ENCODE data around the gene CTXN2.
A peak's percentile ranks its signal among the peaks of the same experiment; 100 is the strongest.

CTXN2 gene

DNA sequence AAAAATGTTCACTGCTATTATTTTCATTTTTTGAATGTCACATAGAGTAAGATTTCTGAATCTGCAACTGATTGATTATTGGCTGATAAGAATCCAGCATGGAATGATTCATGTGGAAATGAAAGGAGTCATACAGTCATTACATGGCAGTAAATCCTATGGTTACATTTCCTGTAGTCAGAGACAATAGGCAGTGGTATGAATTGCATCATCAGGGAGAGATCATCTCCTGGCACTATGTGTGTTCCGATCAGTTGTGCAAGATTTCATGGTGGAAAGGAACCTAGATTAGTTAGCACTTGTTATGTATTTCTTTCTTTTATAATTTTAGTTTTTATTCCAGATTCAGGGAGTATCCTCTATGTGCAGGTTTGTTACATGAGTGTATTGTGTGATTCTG is 53.5 kb downstream of the CTXN2 start:
- Histone ChIP-seq H3K27me3 (ENCODE audit: insufficient read depth, insufficient read length) (no peaks in the 10 kb centered on the region), H3K9me3 (ENCODE audit: insufficient read depth, low read length) (no peaks in the 10 kb centered on the region), H3K4me3 (ENCODE audit: insufficient read length, low read depth) (no peak overlapping the region), H3K36me3 (ENCODE audit: insufficient read depth, insufficient read length, low read length) (no peaks in the 10 kb centered on the region), H3K9ac (ENCODE audit: insufficient read length, low read depth) (no peak overlapping the region), H3K4me1 (ENCODE audit: insufficient read depth, insufficient read length) (no peaks in the 10 kb centered on the region)
- no peak for DNase-seq (ENCODE audit: low read depth, low spot score)
- no peak for TF ChIP-seq SUZ12 (IDR thresholded peaks at IDR 0.05; ENCODE audit: extremely low read depth, insufficient read depth, insufficient read length)
- TF ChIP-seq YY1 (IDR thresholded peaks at IDR 0.05; ENCODE audit: insufficient read depth, insufficient read length): no peak
- no peak for TF ChIP-seq ZNF274 (IDR thresholded peaks at IDR 0.05; ENCODE audit: low read depth, low read length)

DNA sequence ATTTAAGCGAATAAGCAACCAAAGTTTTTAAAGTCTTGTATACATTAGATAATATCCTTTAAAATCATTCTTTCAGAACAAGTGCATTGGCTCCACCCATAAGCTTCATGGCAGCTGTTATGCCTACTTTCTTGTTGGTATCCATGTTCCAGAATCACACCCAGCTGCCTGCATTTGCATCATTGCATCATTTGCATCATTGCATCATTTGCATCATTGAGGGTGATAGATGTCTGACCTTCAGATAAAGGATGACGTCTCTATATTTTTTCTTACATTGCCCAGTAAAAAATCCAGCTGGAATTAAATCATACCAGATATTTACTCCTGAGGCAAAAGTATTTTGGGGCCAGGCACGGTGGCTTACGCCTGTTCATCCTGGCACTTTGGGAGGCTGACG is 56.9 kb downstream of the CTXN2 start:
- Histone ChIP-seq H3K9me3 (ENCODE audit: insufficient read depth, low read length) (no peaks in the 10 kb centered on the region), H3K27me3 (ENCODE audit: insufficient read depth, insufficient read length) (no peaks in the 10 kb centered on the region), H3K9ac (ENCODE audit: insufficient read length, low read depth) (no peak overlapping the region), H3K4me3 (ENCODE audit: insufficient read length, low read depth) (no peak overlapping the region), H3K36me3 (ENCODE audit: insufficient read depth, insufficient read length, low read length) (no peaks in the 10 kb centered on the region), H3K4me1 (ENCODE audit: insufficient read depth, insufficient read length) (no peaks in the 10 kb centered on the region)
- no peak for TF ChIP-seq ZNF274 (IDR thresholded peaks at IDR 0.05; ENCODE audit: low read depth, low read length)
- TF ChIP-seq SUZ12 (IDR thresholded peaks at IDR 0.05; ENCODE audit: extremely low read depth, insufficient read depth, insufficient read length): no peak
- no peak for TF ChIP-seq YY1 (IDR thresholded peaks at IDR 0.05; ENCODE audit: insufficient read depth, insufficient read length)
- no peak for DNase-seq (ENCODE audit: low read depth, low spot score)

DNA sequence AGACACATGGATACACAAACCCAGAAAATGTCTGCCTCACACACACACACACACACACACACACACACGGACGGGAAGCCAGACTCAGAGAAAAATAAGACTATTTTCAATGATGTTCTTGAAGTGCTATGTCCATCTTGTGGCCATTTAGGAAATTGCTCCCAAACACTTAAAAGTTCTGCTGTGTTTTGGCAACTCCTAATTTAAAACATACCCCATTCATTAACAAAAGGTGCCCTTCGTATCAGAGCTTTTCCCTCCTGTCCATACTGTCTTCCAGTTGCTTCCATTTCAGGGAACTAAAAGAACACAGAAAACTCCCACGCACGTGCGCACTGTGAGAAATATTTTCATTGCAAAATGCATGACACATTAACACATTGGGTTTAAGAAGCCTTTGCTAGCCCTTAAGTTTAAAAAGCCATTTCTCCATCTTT is 59.2 kb downstream of the CTXN2 start:
- no peak for TF ChIP-seq YY1 (IDR thresholded peaks at IDR 0.05; ENCODE audit: insufficient read depth, insufficient read length)
- TF ChIP-seq SUZ12 (IDR thresholded peaks at IDR 0.05; ENCODE audit: extremely low read depth, insufficient read depth, insufficient read length): no peak
- TF ChIP-seq ZNF274 (IDR thresholded peaks at IDR 0.05; ENCODE audit: low read depth, low read length): no peak
- Histone ChIP-seq H3K9me3 (ENCODE audit: insufficient read depth, low read length) (no peaks in the 10 kb centered on the region), H3K9ac (ENCODE audit: insufficient read length, low read depth) (no peak overlapping the region), H3K36me3 (ENCODE audit: insufficient read depth, insufficient read length, low read length) (no peaks in the 10 kb centered on the region), H3K4me1 (ENCODE audit: insufficient read depth, insufficient read length) (no peaks in the 10 kb centered on the region), H3K27me3 (ENCODE audit: insufficient read depth, insufficient read length) (no peaks in the 10 kb centered on the region), H3K4me3 (ENCODE audit: insufficient read length, low read depth) (no peak overlapping the region)
- peak; percentile 38 for DNase-seq (ENCODE audit: low read depth, low spot score)

DNA sequence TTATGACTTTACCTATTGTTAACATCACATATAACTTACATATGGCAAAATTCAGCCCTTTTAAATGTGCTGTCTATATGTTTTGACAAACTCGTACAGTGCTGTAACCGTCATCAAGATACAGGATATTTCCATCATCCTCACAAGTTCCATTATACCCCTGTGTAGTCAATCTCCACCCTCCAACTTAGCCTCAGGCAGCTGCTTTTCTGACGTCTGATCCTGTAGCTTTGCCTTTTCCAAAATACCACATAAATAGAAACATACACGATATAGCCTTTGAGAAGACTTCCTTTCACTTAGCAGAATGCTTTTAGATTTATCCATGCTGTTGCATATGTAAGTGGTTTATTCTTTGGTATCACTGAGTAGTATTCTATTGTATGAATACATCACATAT is 61.7 kb downstream of the CTXN2 start:
- TF ChIP-seq YY1 (IDR thresholded peaks at IDR 0.05; ENCODE audit: insufficient read depth, insufficient read length) (no peak), SUZ12 (IDR thresholded peaks at IDR 0.05; ENCODE audit: extremely low read depth, insufficient read depth, insufficient read length) (no peak), ZNF274 (IDR thresholded peaks at IDR 0.05; ENCODE audit: low read depth, low read length) (no peak)
- Histone ChIP-seq H3K4me3 (ENCODE audit: insufficient read length, low read depth) (no peak overlapping the region), H3K9me3 (ENCODE audit: insufficient read depth, low read length) (peaks cover 9% of the 10 kb centered on the region; the same call in 1 of the 2 replicates), H3K27me3 (ENCODE audit: insufficient read depth, insufficient read length) (no peaks in the 10 kb centered on the region), H3K4me1 (ENCODE audit: insufficient read depth, insufficient read length) (no peaks in the 10 kb centered on the region), H3K9ac (ENCODE audit: insufficient read length, low read depth) (no peak overlapping the region), H3K36me3 (ENCODE audit: insufficient read depth, insufficient read length, low read length) (no peaks in the 10 kb centered on the region)
- DNase-seq (ENCODE audit: low read depth, low spot score): no peak
